BE2C (cell line): Measurements from ENCODE around the gene ME1.
"Not testable (repeated sequence)": the region's sequence is repeated elsewhere in the genome, so short reads cannot be mapped to it uniquely, and the experiment has no call there.

ENCODE experiments used
- DNase-seq: peaks from one replicate; pipeline ENCODE4 v3.0.0-alpha.2; 2020
- H3K27me3 ChIP-seq: fragments of 250-450 bp; sonication (Bioruptor Pico); 2 replicates; pipeline ENCODE4 v1.5.1; 2020; ENCODE audit warnings: mild to moderate bottlenecking
- H3K36me3 ChIP-seq: fragments of 250-450 bp; sonication (Bioruptor Pico); 2 replicates; pipeline ENCODE4 v1.5.1; 2020; ENCODE audit warnings: mild to moderate bottlenecking
- H3K4me1 ChIP-seq: fragments of 250-450 bp; sonication (Bioruptor Pico); 2 replicates; pipeline ENCODE4 v1.5.1; 2020
- H3K4me3 ChIP-seq: 2 replicates; pipeline ENCODE4 v1.5.1; 2011; ENCODE audit warnings: low read depth, low read length
- H3K9me3 ChIP-seq: fragments of 250-450 bp; sonication (Bioruptor Pico); 2 replicates; pipeline ENCODE4 v1.5.1; 2020
- CTCF ChIP-seq: IDR thresholded peaks from 2 replicates; pipeline ENCODE4 v1.5.1; 2012; ENCODE audit warnings: mild to moderate bottlenecking, low read depth, low read length

ME1 gene

GRCh38 chr6:83309344-83309743, 121.5 kb downstream of the ME1 start:
- no peaks in the 10 kb centered on the region for H3K4me1 ChIP-seq
- no peaks in the 10 kb centered on the region for H3K36me3 ChIP-seq
- no peak for DNase-seq
- H3K4me3 ChIP-seq: no peak overlapping the region
- no peak for TF ChIP-seq CTCF
- no peaks in the 10 kb centered on the region for H3K27me3 ChIP-seq
- no peaks in the 10 kb centered on the region for H3K9me3 ChIP-seq

- no peaks in the 10 kb centered on the region for H3K4me1 ChIP-seq
- H3K9me3 ChIP-seq: no peaks in the 10 kb centered on the region
- TF ChIP-seq CTCF: no peak
Measured at GRCh38 chr6:83308833-83309232, 122.0 kb downstream of the ME1 start.

GRCh38 chr6:83307849-83308248, 123.0 kb downstream of the ME1 start:
- TF ChIP-seq CTCF: no peak
- Histone ChIP-seq H3K27me3 (no peaks in the 10 kb centered on the region), H3K9me3 (no peaks in the 10 kb centered on the region), H3K4me3 (no peak overlapping the region), H3K36me3 (no peaks in the 10 kb centered on the region), H3K4me1 (no peaks in the 10 kb centered on the region)
- no peak for DNase-seq

More at GRCh38 chr6:83308833-83309232, 122.0 kb downstream of the ME1 start:
- DNase-seq: no peak
- H3K27me3 ChIP-seq: no peaks in the 10 kb centered on the region
- no peak overlapping the region for H3K4me3 ChIP-seq
- H3K36me3 ChIP-seq: no peaks in the 10 kb centered on the region

GRCh38 chr6:83303426-83303825, 127.4 kb downstream of the ME1 start:
- no peaks in the 10 kb centered on the region for H3K27me3 ChIP-seq
- H3K36me3 ChIP-seq: no peaks in the 10 kb centered on the region
- H3K4me3 ChIP-seq: no peak overlapping the region
- TF ChIP-seq CTCF: no peak
- no peaks in the 10 kb centered on the region for H3K4me1 ChIP-seq
- no peaks in the 10 kb centered on the region for H3K9me3 ChIP-seq
- no peak for DNase-seq

- Histone ChIP-seq H3K27me3 (no peaks in the 10 kb centered on the region), H3K9me3 (no peaks in the 10 kb centered on the region; the same call in 1 of the 2 replicates), H3K36me3 (no peaks in the 10 kb centered on the region), H3K4me3 (no peak overlapping the region), H3K4me1 (no peaks in the 10 kb centered on the region)
- TF ChIP-seq CTCF: no peak
- DNase-seq: no peak
Measured at GRCh38 chr6:83294676-83295075, 136.2 kb downstream of the ME1 start.

- Histone ChIP-seq H3K36me3 (no peaks in the 10 kb centered on the region), H3K27me3 (no peaks in the 10 kb centered on the region), H3K9me3 (no peaks in the 10 kb centered on the region; the same call in 1 of the 2 replicates), H3K4me1 (no peaks in the 10 kb centered on the region), H3K4me3 (no peak overlapping the region)
- DNase-seq: no peak
- no peak for TF ChIP-seq CTCF
Measured at GRCh38 chr6:83292900-83293843, 137.7 kb downstream of the ME1 start.

- H3K9me3 ChIP-seq, H3K4me3 ChIP-seq, DNase-seq, H3K4me1 ChIP-seq, H3K36me3 ChIP-seq, H3K27me3 ChIP-seq: not testable (repeated sequence)
Measured at GRCh38 chr6:83287298-83287697, 143.6 kb downstream of the ME1 start.
